GM21737 (cell line): ENCODE measurements around the gene KANSL1L.
A peak's percentile ranks its signal among the peaks of the same experiment; 100 is the strongest.

Source experiments
- ATAC-seq: cut with Tn5 transposase; IDR thresholded peaks from one replicate; pipeline ENCODE4 v1.9.1; 2021; ENCODE audit warnings: mild to moderate bottlenecking, moderate library complexity; ENCODE audit not compliant: unreplicated experiment

KANSL1L gene

DNA sequence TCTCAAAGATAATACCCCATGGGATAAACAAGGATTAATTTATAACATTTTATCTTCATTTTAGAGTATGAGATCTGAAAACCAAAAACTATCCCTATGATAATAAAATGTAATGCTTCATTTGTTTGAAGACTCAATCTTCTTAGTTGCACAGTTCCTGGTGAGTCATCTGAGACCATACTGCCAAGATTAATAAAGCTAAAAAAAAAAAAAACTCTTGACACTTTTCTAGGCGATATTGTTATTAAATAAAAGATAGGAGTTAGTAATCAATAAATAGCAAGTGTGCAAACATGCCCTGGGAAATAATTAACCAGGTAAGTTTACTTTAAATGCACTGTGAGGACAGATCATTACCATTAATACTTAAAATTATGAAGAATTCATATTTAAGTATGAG, 84.9 kb downstream of the KANSL1L start:
- ATAC-seq, result no peak

- ATAC-seq, result peak; percentile 72
These were observed 98.2 kb downstream of the KANSL1L start for GRCh38 chr2:210072922-210073509.

- ATAC-seq, result no peak
These were observed 98.7 kb downstream of the KANSL1L start for GRCh38 chr2:210072493-210072892.

GRCh38 chr2:210063306-210063705, 107.9 kb downstream of the KANSL1L start:
- ATAC-seq, result no peak

GRCh38 chr2:210055825-210056224, 115.4 kb downstream of the KANSL1L start:
- no peak for ATAC-seq

DNA sequence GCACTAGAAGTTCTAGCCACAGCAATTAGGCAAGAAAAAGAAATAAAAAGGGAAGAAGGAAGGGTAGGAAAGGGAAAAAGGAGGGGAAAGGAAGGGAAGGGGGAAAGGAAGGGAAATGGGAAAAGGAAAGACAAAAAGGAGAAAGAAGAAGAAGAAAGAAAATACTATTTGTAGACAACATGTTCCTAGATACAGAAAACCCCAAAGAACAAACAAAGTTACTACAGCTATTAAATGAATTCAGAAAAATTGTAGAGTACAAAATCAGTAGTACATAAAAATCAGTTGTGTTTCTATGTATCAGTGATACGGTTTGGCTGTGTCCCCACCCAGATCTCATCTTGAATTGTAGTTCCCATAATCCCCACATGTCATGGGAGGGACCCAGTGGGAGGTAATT, 116.5 kb downstream of the KANSL1L start:
- ATAC-seq, result no peak

- ATAC-seq, result no peak
These were observed 120.3 kb downstream of the KANSL1L start for GRCh38 chr2:210050885-210051284.

GRCh38 chr2:210049831-210050230, 121.4 kb downstream of the KANSL1L start:
- ATAC-seq, result no peak

GRCh38 chr2:210046851-210047500, 124.2 kb downstream of the KANSL1L start:
- ATAC-seq, result no peak

DNA sequence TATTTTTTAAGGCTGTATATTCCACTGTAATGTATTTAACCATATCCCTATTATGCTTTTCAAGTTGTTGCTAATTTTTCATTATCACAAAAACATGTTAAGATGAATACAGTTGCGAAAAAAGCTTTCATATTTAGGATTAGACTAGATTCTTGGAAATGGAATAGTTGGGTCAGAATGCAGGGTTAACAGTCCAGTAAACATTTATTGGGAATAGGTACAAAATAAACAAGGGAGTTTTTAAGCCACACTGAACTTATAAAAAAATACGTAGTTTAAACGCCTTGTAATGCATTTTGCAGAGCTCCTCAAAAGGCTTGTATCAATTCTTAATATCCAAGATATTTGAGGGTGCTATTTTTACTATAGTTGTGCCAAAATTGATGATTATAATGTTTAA, 133.1 kb downstream of the KANSL1L start:
- ATAC-seq, result no peak

- ATAC-seq, result no peak
These were observed 135.5 kb downstream of the KANSL1L start for GRCh38 chr2:210035679-210036078.

DNA sequence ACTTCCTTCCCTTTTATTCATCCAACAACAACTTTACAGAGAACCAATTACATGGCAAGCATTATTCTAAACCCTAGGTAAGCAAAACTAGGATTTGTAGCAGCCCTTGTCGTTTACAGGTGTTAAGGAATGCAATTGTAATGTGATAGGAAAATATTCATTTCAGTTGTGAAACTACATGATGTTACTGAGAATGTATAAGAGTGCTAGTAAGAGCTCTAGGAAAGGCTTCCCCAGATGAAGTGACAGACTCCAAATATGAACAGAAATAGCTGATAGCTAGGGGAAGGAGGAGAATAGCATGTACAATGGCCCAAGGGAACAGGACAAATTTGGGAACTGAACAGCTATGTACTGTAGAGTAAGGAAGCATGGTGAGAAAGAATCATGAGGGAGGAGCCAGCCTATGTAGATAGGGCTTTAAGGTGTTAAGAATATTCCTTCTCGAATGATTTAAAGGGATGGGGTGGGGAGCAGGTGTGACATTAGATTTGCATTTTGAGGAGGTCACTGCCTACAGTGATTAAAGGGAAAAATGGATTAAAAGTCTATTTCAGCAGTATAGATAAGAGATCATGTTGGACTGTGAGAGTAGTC, 137.0 kb downstream of the KANSL1L start:
- ATAC-seq, result no peak

GRCh38 chr2:210028178-210028577, 143.0 kb downstream of the KANSL1L start:
- no peak for ATAC-seq

DNA sequence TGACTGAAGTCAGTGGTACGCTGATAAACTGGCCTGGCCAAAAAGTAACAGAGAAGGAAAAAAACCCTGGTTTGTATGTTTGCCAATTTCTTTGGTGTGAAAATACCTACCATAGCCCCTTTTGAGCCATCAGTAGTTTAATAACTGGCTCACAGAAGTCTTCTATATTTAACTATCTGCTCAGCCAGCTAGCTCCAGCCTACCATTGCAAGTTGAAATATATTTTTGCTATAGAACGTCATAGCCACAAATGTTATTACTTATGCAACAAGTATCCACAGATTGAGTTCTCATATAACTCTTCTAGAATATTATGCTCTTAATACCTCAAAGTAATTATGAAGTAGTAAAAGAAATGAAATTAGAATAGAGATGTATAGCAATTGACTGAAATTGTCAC, 143.6 kb downstream of the KANSL1L start:
- ATAC-seq, result no peak

DNA sequence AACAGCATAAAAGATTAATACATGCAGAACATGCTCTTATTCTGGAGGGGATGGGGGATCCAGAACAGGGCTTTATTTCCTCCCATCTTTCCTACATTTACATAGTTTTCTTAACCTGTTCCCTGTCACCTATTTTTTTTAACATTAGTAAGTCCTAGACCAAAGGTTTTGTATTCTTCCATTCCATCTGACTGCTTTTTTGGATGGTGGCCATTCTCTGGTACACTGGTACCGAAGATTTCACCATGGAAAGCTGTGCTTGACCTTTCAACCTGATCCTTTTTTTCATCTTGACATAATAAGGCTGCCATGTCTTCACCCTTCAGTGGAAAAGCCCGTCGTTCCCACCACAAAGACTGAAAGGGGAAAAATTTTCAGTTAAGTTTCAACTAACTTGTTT, 148.4 kb downstream of the KANSL1L start:
- no peak for ATAC-seq

DNA sequence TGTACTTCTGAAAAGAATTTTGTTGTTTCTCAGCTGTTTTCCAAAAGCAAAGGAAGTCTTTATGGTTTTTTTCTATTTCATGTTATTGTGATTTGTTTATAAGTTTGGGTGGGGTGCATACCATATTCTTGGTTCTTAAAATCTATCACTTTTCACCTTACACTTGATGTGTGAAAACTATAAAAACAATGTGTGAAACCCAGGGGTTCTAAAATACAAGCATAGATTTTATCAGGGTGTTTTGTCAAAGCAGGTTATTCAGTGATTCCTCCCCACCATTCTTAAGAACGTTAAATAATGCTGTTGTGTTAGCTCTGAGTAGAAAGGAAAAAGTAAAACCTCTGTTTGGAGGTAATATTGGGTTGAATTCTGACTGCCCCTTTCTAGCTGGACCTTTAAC, 151.1 kb downstream of the KANSL1L start:
- ATAC-seq, result no peak

DNA sequence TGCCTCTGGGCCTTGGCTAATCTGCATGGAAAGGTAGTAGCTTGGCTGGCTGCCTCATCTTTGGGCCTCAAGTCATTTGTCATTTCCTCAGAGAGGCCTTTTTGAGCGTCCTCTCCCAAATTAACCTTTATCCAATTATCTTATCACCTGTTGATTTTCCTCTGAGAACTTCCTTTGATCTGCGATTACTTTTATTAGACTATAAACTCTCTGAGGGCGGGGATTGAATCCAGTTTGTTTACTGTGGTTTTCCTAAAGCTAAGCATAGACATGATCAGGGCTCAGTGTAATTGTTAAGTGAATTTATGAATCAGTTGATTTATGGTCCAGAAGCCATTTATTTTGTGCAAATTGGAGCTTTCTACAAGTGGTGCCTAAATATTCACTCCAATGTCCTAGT, 161.3 kb downstream of the KANSL1L start:
- no peak for ATAC-seq

- ATAC-seq, result no peak
These were observed 162.1 kb downstream of the KANSL1L start for GRCh38 chr2:210009126-210009525.

DNA sequence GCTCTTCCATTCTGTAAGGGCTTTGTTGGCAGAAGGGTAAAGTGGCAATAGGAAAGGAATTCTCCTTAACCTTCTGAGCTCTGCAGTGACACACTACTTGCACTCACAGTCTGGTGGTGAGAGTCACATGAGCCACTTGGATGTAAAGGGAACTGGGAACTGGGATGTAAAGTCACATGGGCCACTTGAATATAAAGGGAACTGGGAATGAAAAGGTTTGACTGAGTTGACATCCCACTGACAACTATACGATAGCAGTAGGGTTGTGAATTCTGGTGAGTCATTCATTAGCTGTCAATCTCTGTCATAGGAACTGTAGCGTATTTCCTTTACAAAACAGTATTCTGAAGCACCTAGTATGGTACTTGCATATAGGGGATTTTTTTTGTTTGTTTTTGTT, 163.3 kb downstream of the KANSL1L start:
- no peak for ATAC-seq

DNA sequence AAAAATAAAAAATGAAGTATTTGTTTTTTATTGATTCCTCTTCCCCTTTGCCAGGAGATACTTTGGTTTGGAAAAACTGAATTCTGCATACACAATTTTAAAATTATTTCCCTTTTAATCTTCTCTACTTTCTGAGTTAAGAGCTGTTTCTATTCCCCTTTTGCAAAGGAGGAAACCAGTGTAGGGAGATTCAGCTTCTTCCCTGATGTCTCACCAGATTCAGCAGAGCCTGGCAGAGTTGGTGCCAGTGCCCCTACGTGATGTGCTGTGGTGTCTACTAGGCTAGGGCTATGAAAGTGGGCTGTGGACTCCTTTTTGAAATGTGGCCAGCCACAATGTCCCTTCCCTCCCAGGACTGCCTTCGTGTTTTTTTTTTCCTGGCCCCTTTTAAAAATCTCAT, 166.3 kb downstream of the KANSL1L start:
- ATAC-seq, result no peak

- ATAC-seq, result no peak
These were observed 167.8 kb downstream of the KANSL1L start for GRCh38 chr2:210003359-210003758.
